GM12874 (cell line): ENCODE results near the gene MYL12B.

Source experiments
- CTCF ChIP-seq: IDR thresholded peaks from 2 replicates; pipeline ENCODE4 v1.5.1; 2011; ENCODE audit warnings: low read depth, mild to moderate bottlenecking, control low read depth, low read length, moderate library complexity; ENCODE audit not compliant: insufficient read depth

The MYL12B gene

GRCh38 chr18:3226048-3226447 lies 35.9 kb upstream of the MYL12B start:
- TF ChIP-seq CTCF: no peak

- no peak for TF ChIP-seq CTCF
Measured at GRCh38 chr18:3230401-3231334, 31.3 kb upstream of the MYL12B start.

GRCh38 chr18:3233004-3233403 lies 28.9 kb upstream of the MYL12B start:
- no peak for TF ChIP-seq CTCF

GRCh38 chr18:3233433-3234168 lies 28.3 kb upstream of the MYL12B start:
- TF ChIP-seq CTCF: no peak

- TF ChIP-seq CTCF: no peak
Measured at GRCh38 chr18:3234457-3234856, 27.5 kb upstream of the MYL12B start.

- no peak for TF ChIP-seq CTCF
Measured at GRCh38 chr18:3235846-3236245, 26.1 kb upstream of the MYL12B start.

GRCh38 chr18:3236470-3236869 lies 25.5 kb upstream of the MYL12B start:
- no peak for TF ChIP-seq CTCF
